Left renal pelvis (tissue), 4 donors: ENCODE measurements around the gene PRKN. TPM values are rescaled to one million over a fixed set of nuclear protein-coding genes. Genes with fewer than 3 reads are reported as not detected.

Experiments used
- DNase-seq, 4 donors: peaks; one replicate each; pipeline ENCODE4 v3.0.0-alpha.2; 2013; ENCODE audit warnings: low read depth in 4 of 4, low spot score in 3 of 4
- polyA plus RNA-seq, 4 donors: library from polyadenylated mRNA; unstranded; fragments of 120-200 nt; gene quantifications; one replicate each; pipeline ENCODE4 v1.2.1, GENCODE V29; 2013; ENCODE audit not compliant: insufficient read length in 4 of 4

The PRKN gene
- polyA plus RNA-seq, 4 donors, result 1.5 to 11.9 (median 9.8) TPM

DNA sequence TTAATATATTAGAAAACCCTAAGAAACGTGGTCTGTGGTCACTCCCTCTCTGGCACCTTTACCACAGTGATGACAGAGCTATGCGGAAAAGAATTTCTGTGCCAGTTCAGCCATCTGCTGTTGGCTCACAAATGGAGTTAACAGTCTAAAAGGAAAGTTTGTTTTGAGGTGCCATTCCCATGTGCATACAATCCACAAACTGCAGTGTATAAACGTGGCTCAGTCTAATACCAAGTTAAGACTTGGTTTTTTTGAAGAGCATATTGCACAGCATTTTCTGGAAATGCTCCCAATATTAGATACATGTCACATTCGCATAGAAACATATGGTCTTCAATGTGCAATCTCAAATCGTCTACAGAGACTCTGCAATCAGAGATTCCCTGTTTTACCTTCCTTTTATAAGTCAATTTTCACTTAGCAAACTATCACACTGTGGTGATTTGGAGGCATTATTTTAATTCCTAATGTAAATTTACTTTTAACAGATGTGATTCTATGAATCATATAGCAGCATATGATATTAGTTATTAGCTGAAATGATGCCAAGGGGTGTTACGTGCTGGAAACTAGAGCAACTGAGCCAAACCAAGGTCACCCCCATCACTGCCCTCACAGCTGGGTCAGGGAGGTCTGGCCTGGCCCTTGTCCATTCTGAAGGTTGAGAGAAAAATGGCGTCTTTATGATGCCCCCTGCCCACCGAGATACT lies 383.5 kb downstream of the PRKN start:
- DNase-seq, result no peak

- DNase-seq, result no peak
Observed at GRCh38 chr6:162343198-162343935, 384.2 kb downstream of the PRKN start.

DNA sequence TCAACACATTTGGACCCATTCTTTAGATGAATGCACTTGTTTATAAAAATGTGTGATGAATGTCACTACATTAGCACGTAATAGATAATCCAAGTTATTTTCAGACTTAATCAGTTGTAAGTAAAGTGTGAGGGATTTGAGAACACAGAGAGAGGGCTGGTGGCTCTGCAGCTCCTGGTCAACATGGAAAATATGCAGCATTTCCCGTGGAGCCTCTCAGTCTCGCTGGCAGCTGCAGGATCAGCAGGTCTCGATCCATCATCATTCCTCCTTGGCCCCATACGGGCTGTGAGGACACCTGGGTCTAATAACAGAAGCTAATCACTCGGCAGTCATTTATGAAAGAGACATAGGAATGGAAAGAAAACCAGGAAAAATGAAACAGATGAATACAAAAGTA lies 390.2 kb downstream of the PRKN start:
- no peak for DNase-seq

GRCh38 chr6:162336359-162336758 lies 391.2 kb downstream of the PRKN start:
- DNase-seq, result no peak

GRCh38 chr6:162332365-162332764 lies 395.2 kb downstream of the PRKN start:
- DNase-seq, result no peak

DNA sequence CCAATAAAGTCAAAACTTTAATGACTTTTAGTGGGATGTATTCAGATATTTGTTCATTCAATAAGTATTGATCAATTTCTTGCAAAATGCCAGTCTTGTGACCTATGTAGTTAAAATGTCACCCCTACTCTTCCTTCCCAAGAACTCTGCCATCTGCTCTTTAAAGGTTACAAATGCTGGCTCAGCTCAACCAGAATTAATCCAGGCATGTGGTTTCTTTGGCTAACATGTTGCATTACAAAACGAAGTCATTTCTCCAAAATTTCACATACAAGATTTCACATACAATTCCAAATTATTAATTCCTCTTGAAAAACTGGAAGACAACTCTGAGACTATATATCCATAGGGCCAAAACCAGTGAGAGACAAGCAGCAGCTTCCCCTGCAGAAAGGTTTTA lies 395.7 kb downstream of the PRKN start:
- DNase-seq, result no peak

DNA sequence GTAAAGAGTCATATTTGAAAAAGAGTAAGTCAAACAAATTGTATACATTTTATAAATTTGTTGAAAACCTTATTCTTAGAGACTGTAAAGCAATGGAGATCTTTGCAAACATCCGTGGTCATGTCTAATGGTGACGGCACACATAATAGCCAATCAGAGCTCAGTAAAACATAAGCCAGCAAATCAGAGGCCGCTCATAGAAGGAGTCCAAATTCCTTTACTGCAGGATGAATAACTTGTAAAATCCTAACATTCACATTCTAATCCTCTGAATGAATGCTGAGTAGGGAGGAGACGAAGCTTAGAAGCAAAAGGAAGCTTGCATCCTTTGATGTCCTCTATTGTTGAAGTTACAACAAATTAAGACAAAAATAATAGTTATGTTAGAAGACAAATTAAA lies 401.7 kb downstream of the PRKN start:
- DNase-seq, result no peak

GRCh38 chr6:162325051-162325450 lies 402.5 kb downstream of the PRKN start:
- DNase-seq, result no peak

DNA sequence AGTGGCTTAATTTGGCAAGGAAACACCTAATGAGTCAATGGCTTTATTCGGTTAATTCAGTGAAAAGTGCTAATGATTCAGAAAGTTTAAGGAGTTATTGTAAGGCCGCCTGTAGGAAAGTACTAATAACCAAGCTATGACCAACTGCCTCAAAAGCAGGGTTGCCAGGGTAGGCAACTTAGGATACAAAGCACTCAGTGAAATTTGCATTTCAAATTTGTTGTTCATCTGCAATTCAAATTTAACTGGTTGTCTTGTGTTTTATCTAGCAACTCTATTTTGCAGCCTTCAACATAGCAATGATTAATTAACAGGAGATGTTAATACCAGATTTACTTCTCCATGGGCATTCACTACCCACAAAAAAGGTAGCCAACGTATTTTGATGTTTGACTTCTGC lies 412.3 kb downstream of the PRKN start:
- DNase-seq, result no peak

DNA sequence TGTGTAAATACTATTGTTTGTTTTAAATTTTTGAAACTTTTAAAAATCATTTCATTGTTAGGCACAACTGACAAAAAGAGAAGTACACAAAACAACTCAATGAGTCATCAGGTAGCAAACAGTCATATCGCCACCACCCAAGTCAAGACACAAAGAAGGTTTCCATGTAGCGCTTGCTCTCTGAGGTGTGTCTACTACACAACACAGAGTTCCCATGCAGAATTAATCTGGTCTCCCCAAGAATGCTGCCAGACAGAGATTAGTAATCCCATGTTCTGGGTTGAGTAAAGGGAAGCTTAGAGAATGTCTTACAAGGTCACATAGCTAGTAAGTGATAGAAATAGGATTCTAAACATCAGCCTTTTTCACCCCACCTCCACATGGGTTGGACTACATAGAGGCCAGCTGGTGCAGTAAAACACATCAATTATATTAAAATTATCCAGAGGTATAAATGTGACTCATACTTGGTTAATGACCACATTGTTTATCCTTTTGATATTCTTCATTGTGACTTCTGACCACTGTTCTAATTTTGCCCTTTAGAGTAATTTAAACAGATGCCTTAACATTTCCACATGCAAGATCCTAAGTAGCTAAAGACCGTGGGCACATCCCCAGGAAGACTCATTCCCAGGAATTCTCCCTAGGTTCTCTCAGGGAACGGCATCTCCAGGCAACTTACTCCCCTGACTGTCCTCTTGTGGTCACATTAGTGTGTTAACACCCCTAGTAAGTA lies 413.5 kb downstream of the PRKN start:
- no peak for DNase-seq

DNA sequence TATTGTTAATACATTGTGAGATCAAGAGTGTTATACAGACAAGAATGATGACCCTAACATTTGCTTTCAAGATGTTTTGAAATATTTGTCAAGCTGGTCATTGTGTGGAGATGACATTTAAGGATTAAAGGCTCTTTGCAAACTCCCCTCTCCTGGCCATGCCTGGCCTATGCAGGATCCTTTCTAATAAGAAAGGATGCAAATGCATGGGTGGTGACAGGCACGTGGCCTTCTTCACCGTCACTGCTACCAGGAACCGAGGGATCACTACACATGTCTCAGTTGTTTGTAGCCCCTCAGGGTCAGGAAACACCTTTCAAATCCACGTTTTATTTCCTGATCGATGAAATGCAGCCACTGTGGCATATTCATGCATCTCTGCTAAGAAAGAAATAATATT lies 419.7 kb downstream of the PRKN start:
- DNase-seq, result no peak

- no peak for DNase-seq
Observed at GRCh38 chr6:162306616-162307015, 420.9 kb downstream of the PRKN start.

GRCh38 chr6:162301128-162301527 lies 426.4 kb downstream of the PRKN start:
- no peak for DNase-seq

- no peak for DNase-seq
Observed at GRCh38 chr6:162294029-162294428, 433.5 kb downstream of the PRKN start.

- DNase-seq, result no peak
Observed at GRCh38 chr6:162292915-162293314, 434.7 kb downstream of the PRKN start.

GRCh38 chr6:162290846-162291465 lies 436.6 kb downstream of the PRKN start:
- DNase-seq, result no peak

- DNase-seq, result no peak
Observed at GRCh38 chr6:162289972-162290371, 437.6 kb downstream of the PRKN start.

DNA sequence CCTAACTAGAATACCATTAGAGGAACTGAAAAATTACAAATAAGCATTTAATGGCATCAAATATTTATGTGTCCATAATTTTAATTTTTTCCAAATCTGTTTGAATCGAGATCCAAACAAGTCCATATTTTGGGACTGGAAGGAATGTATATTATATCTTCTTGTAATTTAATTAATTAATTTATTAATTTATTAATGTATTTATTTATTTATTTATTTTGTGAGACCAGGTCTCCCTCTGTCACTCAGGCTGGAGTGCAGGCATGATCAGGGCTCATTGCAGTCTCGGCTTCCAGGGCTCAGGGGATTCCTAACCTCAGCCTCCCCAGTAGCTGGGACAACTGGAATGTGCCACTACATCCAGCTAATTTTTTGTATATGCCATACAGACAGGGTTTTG lies 453.6 kb downstream of the PRKN start:
- no peak for DNase-seq

DNA sequence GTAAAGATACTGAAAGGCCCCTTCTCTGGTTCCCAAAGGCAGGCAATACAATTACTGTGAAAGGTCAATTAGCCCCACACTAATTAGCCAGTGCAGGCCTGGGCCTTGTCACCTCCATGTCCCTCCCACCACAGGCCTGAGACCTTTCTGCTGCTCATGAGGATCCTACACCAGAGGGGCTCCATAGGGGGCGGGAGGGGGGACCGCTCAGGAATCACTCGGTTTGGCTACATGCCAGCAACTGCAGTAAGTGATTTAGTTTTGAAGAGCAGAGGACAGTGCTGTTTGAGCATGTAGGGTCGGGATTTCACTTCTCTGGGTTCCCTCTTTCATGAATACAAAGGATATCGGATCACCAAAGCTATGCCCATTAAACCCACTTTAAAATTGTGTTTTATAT lies 455.6 kb downstream of the PRKN start:
- no peak for DNase-seq

DNA sequence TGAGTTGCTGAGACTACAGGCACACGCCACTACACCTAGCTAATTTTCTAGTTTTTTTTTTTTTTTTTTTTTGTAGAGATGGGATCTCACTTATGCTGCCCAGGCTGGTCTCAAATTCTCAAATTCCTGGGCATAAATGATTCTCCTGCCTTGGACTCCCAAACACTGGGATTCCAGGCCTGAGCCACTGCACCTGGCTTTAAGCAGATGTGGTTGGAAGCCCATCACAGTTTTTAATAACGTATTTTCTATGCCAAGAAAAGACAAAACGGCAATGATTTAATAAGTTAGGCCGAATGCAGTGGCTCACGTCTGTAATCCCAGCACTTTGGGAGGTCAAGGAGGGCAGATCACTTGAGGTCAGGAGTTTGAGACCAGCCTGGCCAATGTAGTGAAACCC lies 456.6 kb downstream of the PRKN start:
- DNase-seq, result no peak

DNA sequence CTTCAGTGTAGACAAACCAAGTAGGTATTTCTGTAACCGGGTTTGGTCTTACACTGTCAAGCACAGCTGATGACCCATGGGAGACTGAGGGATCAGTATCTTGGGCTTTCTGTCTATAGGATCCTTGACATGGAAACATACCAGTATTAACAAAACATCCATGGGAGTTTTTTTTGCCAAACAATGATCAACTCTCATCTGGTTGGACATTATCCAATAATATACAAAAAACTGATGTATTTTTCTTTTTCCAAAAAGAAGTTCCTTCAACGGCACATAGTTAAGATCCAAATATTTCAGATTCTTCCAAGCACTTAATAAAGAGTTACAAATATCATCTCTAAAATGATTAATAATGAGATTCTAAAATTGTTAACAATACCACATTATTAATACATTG lies 459.9 kb downstream of the PRKN start:
- DNase-seq, result no peak
